ENCODE measurements around the gene MDFIC2.

The MDFIC2 gene

GRCh38 chr3:70177881-70178645 lies 134.4 kb downstream of the MDFIC2 start:
- DNase-seq, result no peak

- no peak for DNase-seq
Observed at GRCh38 chr3:70176224-70176623, 136.2 kb downstream of the MDFIC2 start.

GRCh38 chr3:70156808-70157207 lies 155.6 kb downstream of the MDFIC2 start:
- DNase-seq, result no peak

- DNase-seq, result no peak
Observed at GRCh38 chr3:70150599-70150998, 161.8 kb downstream of the MDFIC2 start.

GRCh38 chr3:70149714-70150400 lies 162.6 kb downstream of the MDFIC2 start:
- no peak for DNase-seq
